ENCODE measurements around the gene SLC30A7. TPM values are rescaled to one million over a fixed set of nuclear protein-coding genes. Genes with fewer than 3 reads are reported as not detected.

SLC30A7 gene
- total RNA-seq, 1 donor from 2014 or later, result 35.1 TPM

- no peak overlapping the region for H3K27ac ChIP-seq
- ATAC-seq (no peak), DNase-seq (no peak)
- no peak overlapping the region for H3K4me3 ChIP-seq
- H3K9me3 ChIP-seq, result no peaks in the 10 kb centered on the region
- intact Hi-C loops (cut with DNase I), result no loop called here
- no peaks in the 10 kb centered on the region for H3K4me1 ChIP-seq
- no peaks in the 10 kb centered on the region for H3K27me3 ChIP-seq
- no peak for TF ChIP-seq CTCF (IDR thresholded peaks at IDR 0.05)
- H3K36me3 ChIP-seq, result peaks cover 81% of the 10 kb centered on the region
Observed at GRCh38 chr1:100903777-100904176, 7.9 kb downstream of the SLC30A7 start.

- Histone ChIP-seq H3K4me3 (no peak overlapping the region), H3K27ac (no peak overlapping the region), H3K36me3 (peaks cover 81% of the 10 kb centered on the region), H3K4me1 (no peaks in the 10 kb centered on the region), H3K9me3 (no peaks in the 10 kb centered on the region), H3K27me3 (no peaks in the 10 kb centered on the region)
- ATAC-seq (no peak), DNase-seq (no peak)
- intact Hi-C loops (cut with DNase I), result no loop called here
- no peak for TF ChIP-seq CTCF (IDR thresholded peaks at IDR 0.05)
Observed at GRCh38 chr1:100904528-100904927, 8.6 kb downstream of the SLC30A7 start.

GRCh38 chr1:100905181-100905580 is 9.3 kb downstream of the SLC30A7 start:
- intact Hi-C loops (cut with DNase I), result no loop called here
- H3K9me3 ChIP-seq, result no peaks in the 10 kb centered on the region
- H3K36me3 ChIP-seq, result peaks cover 81% of the 10 kb centered on the region
- no peak overlapping the region for H3K27ac ChIP-seq
- H3K4me1 ChIP-seq, result no peaks in the 10 kb centered on the region
- ATAC-seq, result no peak
- H3K4me3 ChIP-seq, result no peak overlapping the region
- H3K27me3 ChIP-seq, result no peaks in the 10 kb centered on the region
- no peak for TF ChIP-seq CTCF (IDR thresholded peaks at IDR 0.05)
- DNase-seq, result no peak

GRCh38 chr1:100907887-100908286 is 12.0 kb downstream of the SLC30A7 start:
- TF ChIP-seq CTCF (IDR thresholded peaks at IDR 0.05), result no peak
- Histone ChIP-seq H3K36me3 (peaks cover 87% of the 10 kb centered on the region), H3K9me3 (no peaks in the 10 kb centered on the region), H3K4me1 (no peaks in the 10 kb centered on the region), H3K27ac (no peak overlapping the region), H3K4me3 (no peak overlapping the region), H3K27me3 (no peaks in the 10 kb centered on the region)
- DNase-seq (no peak), ATAC-seq (no peak)
- intact Hi-C loops (cut with DNase I), result no loop called here

- Histone ChIP-seq H3K4me3 (no peak overlapping the region), H3K4me1 (no peaks in the 10 kb centered on the region), H3K36me3 (peaks cover 91% of the 10 kb centered on the region), H3K27ac (no peak overlapping the region), H3K9me3 (no peaks in the 10 kb centered on the region), H3K27me3 (no peaks in the 10 kb centered on the region)
- DNase-seq, result no peak
- no peak for ATAC-seq
- no peak for TF ChIP-seq CTCF (IDR thresholded peaks at IDR 0.05)
- intact Hi-C loops (cut with DNase I), result no loop called here
Observed at GRCh38 chr1:100909018-100909417, 13.1 kb downstream of the SLC30A7 start.

GRCh38 chr1:100912019-100912418 is 16.1 kb downstream of the SLC30A7 start:
- intact Hi-C loops (cut with DNase I), result loop anchor here (5.0 kb wide), 1 partner anchor 380 kb away; no protein-coding TSS in a partner anchor
- no peak overlapping the region for H3K27ac ChIP-seq
- no peak for DNase-seq

More at GRCh38 chr1:100912019-100912418, 16.1 kb downstream of the SLC30A7 start:
- Histone ChIP-seq H3K4me3 (no peak overlapping the region), H3K4me1 (no peaks in the 10 kb centered on the region), H3K36me3 (peaks cover 95% of the 10 kb centered on the region), H3K27me3 (no peaks in the 10 kb centered on the region), H3K9me3 (no peaks in the 10 kb centered on the region)
- ATAC-seq, result no peak
- no peak for TF ChIP-seq CTCF (IDR thresholded peaks at IDR 0.05)

All from upper lobe of right lung (tissue), 1 donor.